CD4-positive, alpha-beta T cell (primary cell): ENCODE measurements around the gene SNRPB. TPM values are rescaled to one million over a fixed set of nuclear protein-coding genes. Genes with fewer than 3 reads are reported as not detected.
"Not testable (repeated sequence)": the region's sequence is repeated elsewhere in the genome, so short reads cannot be mapped to it uniquely, and the experiment has no call there.

Source experiments
- ATAC-seq: fragments of 200-7000 bp; cut with Tn5 transposase; one replicate; pipeline ENCODE4 v1.10.0; 2022; ENCODE audit warnings: mild to moderate bottlenecking; ENCODE audit not compliant: poor library complexity
- CTCF ChIA-PET: fragments of 350-600 bp; sonication (Branson Sonifier 250); formaldehyde crosslinking; loops from one replicate; lab custom pipeline; 2021; ENCODE audit warnings: antibody characterized with exemption, inconsistent platforms; lab: Charles Lee
- POLR2A ChIA-PET: fragments of 350-600 bp; sonication (Branson Sonifier 250); formaldehyde crosslinking; loops from one replicate; lab custom pipeline; 2021; ENCODE audit warnings: antibody characterized with exemption, inconsistent platforms; lab: Charles Lee
- DNase-seq, 14 experiments: peaks; one replicate each; pipeline ENCODE4 v3.0.0-alpha.2; 2013 to 2020; ENCODE audit warnings: mixed read lengths in 2 of 14
- H3K27ac ChIP-seq, 2 donors: one replicate each; pipeline versions ENCODE4 v1.5.1 to v1.7.0; 2013; ENCODE audit warnings: low read length in 2 of 2, low read depth in 1 of 2, mild to moderate bottlenecking in 1 of 2
- H3K27me3 ChIP-seq, 2 experiments: 1 replicate in 1 of 2; 2 replicates in 1 of 2; pipeline versions ENCODE4 v1.6.1 to v1.7.0; 2013; ENCODE audit warnings: low read length in 2 of 2, control low read depth in 1 of 2, mild to moderate bottlenecking in 1 of 2, moderate library complexity in 1 of 2; ENCODE audit not compliant: insufficient read depth in 2 of 2, control insufficient read depth in 1 of 2
- H3K36me3 ChIP-seq: one replicate; pipeline ENCODE4 v1.6.1; 2013; ENCODE audit warnings: low read length, control low read depth; ENCODE audit not compliant: insufficient read depth
- H3K4me1 ChIP-seq: one replicate; pipeline ENCODE4 v1.6.1; 2013; ENCODE audit warnings: low read length, control low read depth; ENCODE audit not compliant: insufficient read depth
- H3K4me3 ChIP-seq: one replicate; pipeline ENCODE4 v1.5.1; 2013; ENCODE audit warnings: mild to moderate bottlenecking, low read length, moderate library complexity
- H3K9me3 ChIP-seq, 2 experiments: 1 replicate in 1 of 2; 2 replicates in 1 of 2; pipeline versions ENCODE4 v1.6.1 to v1.7.0; 2013; ENCODE audit warnings: low read length in 2 of 2, mild to moderate bottlenecking in 2 of 2, control low read depth in 1 of 2, moderate library complexity in 1 of 2; ENCODE audit not compliant: control insufficient read depth in 1 of 2, insufficient read depth in 1 of 2
- H3K27ac Mint-ChIP-seq: one replicate; pipeline ENCODE4 v1.8.0; 2020; ENCODE audit warnings: mixed read lengths
- H3K27me3 Mint-ChIP-seq: one replicate; pipeline ENCODE4 v1.8.0; 2021; ENCODE audit warnings: mixed read lengths
- H3K36me3 Mint-ChIP-seq: one replicate; pipeline ENCODE4 v1.8.0; 2021; ENCODE audit warnings: low read depth, mixed read lengths
- H3K4me1 Mint-ChIP-seq: one replicate; pipeline ENCODE4 v1.8.0; 2021; ENCODE audit warnings: low read depth, mixed read lengths
- H3K4me3 Mint-ChIP-seq: one replicate; pipeline ENCODE4 v1.8.0; 2020; ENCODE audit warnings: mild to moderate bottlenecking, mixed read lengths
- H3K9me3 Mint-ChIP-seq: one replicate; pipeline ENCODE4 v1.8.0; 2020; ENCODE audit warnings: mixed read lengths
- CTCF ChIP-seq: fragments of 200-600 bp; IDR thresholded peaks from one replicate; pipeline ENCODE4 v1.8.0; 2022; ENCODE audit warnings: antibody characterized with exemption, mild to moderate bottlenecking
- intact Hi-C, 2 experiments: fragments of 100-400 bp; cut with DNase I in 1 of 2; cut with micrococcal nuclease in 1 of 2; formaldehyde crosslinking; loops; one replicate each; pipeline versions ENCODE4 v1.15.1 to v1.9.0; 2023 to 2025; cut with DNase I, micrococcal nuclease
- total RNA-seq, 174 experiments: library from RNA in 2 of 174; stranded (reverse) in 2 of 174; gene quantifications; one replicate each; pipeline ENCODE4 v1.2.3 and lab custom pipeline; 2021 to 2026

The SNRPB gene
- total RNA-seq, 2 experiments from 2014 or later, result 146 to 147 TPM

- peaks cover 7% of the 10 kb centered on the region for H3K36me3 Mint-ChIP-seq
- peaks cover 21% of the 10 kb centered on the region for H3K4me1 ChIP-seq
- POLR2A ChIA-PET, result interaction anchor here (1.7 to 3.6 kb wide), 3 partner anchors 14 to 38 kb away, joined by 4 to 38 read pairs (median 7); partner anchors contain the start of gene SNRPB
- H3K27ac ChIP-seq, result no peak overlapping the region
- CTCF ChIA-PET, result interaction anchor here (2.8 to 3.3 kb wide), 2 partner anchors 13 to 16 kb away, joined by 23 to 26 read pairs; no protein-coding TSS in a partner anchor
- H3K27me3 ChIP-seq, result peaks cover 0 to 10% of the 10 kb centered on the region in 2 experiments
- ATAC-seq (no peak), DNase-seq (no peak)
- no peaks in the 10 kb centered on the region for H3K9me3 ChIP-seq
- intact Hi-C loops, result loop anchor here (2.0 kb wide), 2 partner anchors 17 to 405 kb away; no protein-coding TSS in a partner anchor
- no peak for TF ChIP-seq CTCF
- H3K4me3 ChIP-seq, result peak overlapping the region; percentile 90
- H3K9me3 Mint-ChIP-seq, result no peaks in the 10 kb centered on the region
- peaks cover 31% of the 10 kb centered on the region for H3K4me1 Mint-ChIP-seq
- H3K27ac Mint-ChIP-seq, result peak overlapping the region; percentile 81
- H3K27me3 Mint-ChIP-seq, result peaks cover 17% of the 10 kb centered on the region
- no peaks in the 10 kb centered on the region for H3K36me3 ChIP-seq
- peak overlapping the region; percentile 99 for H3K4me3 Mint-ChIP-seq
Measured at GRCh38 chr20:2507875-2508630, 37.5 kb upstream of the SNRPB start.

- no peak for TF ChIP-seq CTCF
- Histone ChIP-seq H3K27ac (no peak overlapping the region), H3K4me1 (peaks cover 21% of the 10 kb centered on the region), H3K9me3 (no peaks in the 10 kb centered on the region), H3K4me3 (no peak overlapping the region), H3K27me3 (peaks cover 0 to 6% of the 10 kb centered on the region in 2 experiments), H3K36me3 (no peaks in the 10 kb centered on the region)
- H3K4me3 Mint-ChIP-seq, result peak overlapping the region; percentile 99
- H3K27me3 Mint-ChIP-seq, result peaks cover 15% of the 10 kb centered on the region
- ATAC-seq (no peak), DNase-seq (no peak)
- POLR2A ChIA-PET, result interaction anchor here (1.7 to 3.6 kb wide), 3 partner anchors 14 to 38 kb away, joined by 4 to 38 read pairs (median 7); partner anchors contain the start of gene SNRPB
- H3K9me3 Mint-ChIP-seq, result no peaks in the 10 kb centered on the region
- peak overlapping the region; percentile 81 for H3K27ac Mint-ChIP-seq
- CTCF ChIA-PET, result interaction anchor here (2.8 to 3.3 kb wide), 2 partner anchors 14 to 17 kb away, joined by 23 to 26 read pairs; no protein-coding TSS in a partner anchor
- intact Hi-C loops, result no loop called here
- peaks cover 35% of the 10 kb centered on the region for H3K4me1 Mint-ChIP-seq
- H3K36me3 Mint-ChIP-seq, result peaks cover 7% of the 10 kb centered on the region
Measured at GRCh38 chr20:2507464-2507863, 36.9 kb upstream of the SNRPB start.

- ATAC-seq, H3K9me3 Mint-ChIP-seq, H3K4me3 ChIP-seq, H3K36me3 Mint-ChIP-seq, H3K4me3 Mint-ChIP-seq, CTCF ChIA-PET, H3K27me3 Mint-ChIP-seq, H3K27ac ChIP-seq, POLR2A ChIA-PET, H3K36me3 ChIP-seq, DNase-seq, H3K27ac Mint-ChIP-seq, H3K9me3 ChIP-seq, intact Hi-C loops, H3K27me3 ChIP-seq: not testable (repeated sequence)
- peaks cover 21% of the 10 kb centered on the region for H3K4me1 ChIP-seq
- peaks cover 35% of the 10 kb centered on the region for H3K4me1 Mint-ChIP-seq
Measured at GRCh38 chr20:2506426-2506825, 35.8 kb upstream of the SNRPB start.

GRCh38 chr20:2504803-2505202 lies 34.2 kb upstream of the SNRPB start:
- H3K27ac ChIP-seq, H3K27me3 ChIP-seq, intact Hi-C loops, DNase-seq, ATAC-seq, POLR2A ChIA-PET, H3K36me3 ChIP-seq, H3K9me3 Mint-ChIP-seq, H3K27ac Mint-ChIP-seq, H3K27me3 Mint-ChIP-seq, H3K4me3 ChIP-seq, H3K9me3 ChIP-seq, H3K4me3 Mint-ChIP-seq: not testable (repeated sequence)
- H3K4me1 ChIP-seq, result peaks cover 21% of the 10 kb centered on the region
- CTCF ChIA-PET, result interaction anchor here (0.6 kb wide), 1 partner anchor 20 kb away, joined by 3 read pairs; no protein-coding TSS in a partner anchor
- peaks cover 19% of the 10 kb centered on the region for H3K36me3 Mint-ChIP-seq
- peaks cover 35% of the 10 kb centered on the region for H3K4me1 Mint-ChIP-seq

GRCh38 chr20:2502808-2503384 lies 32.3 kb upstream of the SNRPB start:
- Mint-ChIP-seq H3K4me1 (peaks cover 21% of the 10 kb centered on the region), H3K36me3 (peaks cover 29% of the 10 kb centered on the region)
- H3K9me3 ChIP-seq, H3K27ac ChIP-seq, H3K4me1 ChIP-seq, H3K4me3 ChIP-seq, DNase-seq, ATAC-seq, POLR2A ChIA-PET, H3K9me3 Mint-ChIP-seq, H3K4me3 Mint-ChIP-seq, H3K27ac Mint-ChIP-seq, intact Hi-C loops, H3K27me3 Mint-ChIP-seq, H3K27me3 ChIP-seq, CTCF ChIA-PET: not testable (repeated sequence)
- H3K36me3 ChIP-seq, result peaks cover 19% of the 10 kb centered on the region
